Stimulated activated CD8-positive, alpha-beta memory T cell treated with anti-CD3 and anti-CD28 coated beads, Interleukin-4, amount 100 ng/mL, for 48 hours (primary cell): ENCODE measurements around the gene SERBP1.
"Not testable (repeated sequence)": the region's sequence is repeated elsewhere in the genome, so short reads cannot be mapped to it uniquely, and the experiment has no call there.

Experiments
- DNase-seq: peaks from one replicate; pipeline ENCODE4 v3.0.0-alpha.2; 2020

Gene SERBP1

GRCh38 chr1:67439277-67440029 is 9.3 kb upstream of the SERBP1 start:
- no peak for DNase-seq

GRCh38 chr1:67437961-67438360 is 7.8 kb upstream of the SERBP1 start:
- DNase-seq = no peak

GRCh38 chr1:67436511-67437055 is 6.4 kb upstream of the SERBP1 start:
- DNase-seq = no peak

- DNase-seq = no peak
Observed at GRCh38 chr1:67434491-67434890, 4.3 kb upstream of the SERBP1 start.

GRCh38 chr1:67433837-67434236 is 3.6 kb upstream of the SERBP1 start:
- no peak for DNase-seq

GRCh38 chr1:67432745-67433144 is 2.5 kb upstream of the SERBP1 start:
- no peak for DNase-seq

GRCh38 chr1:67431869-67432578 is 1.8 kb upstream of the SERBP1 start:
- no peak for DNase-seq

GRCh38 chr1:67431156-67431765 is 1.1 kb upstream of the SERBP1 start:
- no peak for DNase-seq

- peak; percentile 50 for DNase-seq
Observed at GRCh38 chr1:67429528-67430357, 459 bp downstream of the SERBP1 start.

GRCh38 chr1:67429011-67429527 is 1.1 kb downstream of the SERBP1 start:
- DNase-seq = peak; percentile 56

- no peak for DNase-seq
Observed at GRCh38 chr1:67427947-67428346, 2.3 kb downstream of the SERBP1 start.

- no peak for DNase-seq
Observed at GRCh38 chr1:67427465-67427864, 2.7 kb downstream of the SERBP1 start.

- no peak for DNase-seq
Observed at GRCh38 chr1:67420835-67421492, 9.2 kb downstream of the SERBP1 start.

GRCh38 chr1:67418839-67419586 is 11.2 kb downstream of the SERBP1 start:
- no peak for DNase-seq

GRCh38 chr1:67417733-67418132 is 12.5 kb downstream of the SERBP1 start:
- not testable (repeated sequence) for DNase-seq

- no peak for DNase-seq
Observed at GRCh38 chr1:67415041-67415440, 15.2 kb downstream of the SERBP1 start.

GRCh38 chr1:67414574-67414973 is 15.6 kb downstream of the SERBP1 start:
- DNase-seq = no peak

GRCh38 chr1:67413101-67413500 is 17.1 kb downstream of the SERBP1 start:
- DNase-seq = not testable (repeated sequence)

GRCh38 chr1:67408148-67408547 is 22.1 kb downstream of the SERBP1 start:
- DNase-seq = no peak

- DNase-seq = no peak
Observed at GRCh38 chr1:67407498-67407897, 22.7 kb downstream of the SERBP1 start.
